ENCODE data around the gene TSPAN9.

Gene TSPAN9

GRCh38 chr12:3242199-3242863, 165.2 kb downstream of the TSPAN9 start:
- H3K27ac ChIP-seq (replicated peaks) = no peak overlapping the region

GRCh38 chr12:3243376-3244084, 166.4 kb downstream of the TSPAN9 start:
- Histone ChIP-seq H3K27ac (replicated peaks) (no peak overlapping the region), H3K27me3 (ENCODE audit: insufficient read depth, poor library complexity, severe bottlenecking) (peaks cover 2% of the 10 kb centered on the region), H3K4me3 (replicated peaks; ENCODE audit: insufficient read depth, low read length) (no peak overlapping the region)
- TF ChIP-seq GABPA (IDR thresholded peaks at IDR 0.05; ENCODE audit: low read depth) = no peak
- TF ChIP-seq CTCF (IDR thresholded peaks at IDR 0.05; ENCODE audit: insufficient read depth, low read length) = no peak
- no peak for TF ChIP-seq REST (IDR thresholded peaks at IDR 0.05; ENCODE audit: insufficient replicate concordance, low read depth)
- no peak for TF ChIP-seq SPI1 (IDR thresholded peaks at IDR 0.05; ENCODE audit: borderline replicate concordance, low read depth)
- no peak for DNase-seq (ENCODE audit: low read depth in 1 of 2, low spot score in 1 of 2)

More at GRCh38 chr12:3242199-3242863, 165.2 kb downstream of the TSPAN9 start:
- DNase-seq (ENCODE audit: low read depth in 1 of 2, low spot score in 1 of 2) = no peak
- TF ChIP-seq GABPA (IDR thresholded peaks at IDR 0.05; ENCODE audit: low read depth) (no peak), SPI1 (IDR thresholded peaks at IDR 0.05; ENCODE audit: borderline replicate concordance, low read depth) (no peak), CTCF (IDR thresholded peaks at IDR 0.05; ENCODE audit: insufficient read depth, low read length) (no peak), REST (IDR thresholded peaks at IDR 0.05; ENCODE audit: insufficient replicate concordance, low read depth) (no peak)
- H3K4me3 ChIP-seq (replicated peaks; ENCODE audit: insufficient read depth, low read length) = no peak overlapping the region
- peaks cover 2% of the 10 kb centered on the region for H3K27me3 ChIP-seq (ENCODE audit: insufficient read depth, poor library complexity, severe bottlenecking)

GRCh38 chr12:3244219-3244750, 167.1 kb downstream of the TSPAN9 start:
- Histone ChIP-seq H3K27me3 (ENCODE audit: insufficient read depth, poor library complexity, severe bottlenecking) (peaks cover 2% of the 10 kb centered on the region), H3K4me3 (replicated peaks; ENCODE audit: insufficient read depth, low read length) (no peak overlapping the region), H3K27ac (replicated peaks) (no peak overlapping the region)
- no peak for DNase-seq (ENCODE audit: low read depth in 1 of 2, low spot score in 1 of 2)
- TF ChIP-seq SPI1 (IDR thresholded peaks at IDR 0.05; ENCODE audit: borderline replicate concordance, low read depth) (no peak), POLR2AphosphoS5 (IDR thresholded peaks at IDR 0.05; ENCODE audit: low read depth) (no peak), CTCF (IDR thresholded peaks at IDR 0.05; ENCODE audit: insufficient read depth, low read length) (no peak), REST (IDR thresholded peaks at IDR 0.05; ENCODE audit: insufficient replicate concordance, low read depth) (no peak)
